Cardiac muscle cell (in vitro differentiated cells and primary cell): ENCODE measurements around the gene PRICKLE3. TPM values are rescaled to one million over a fixed set of nuclear protein-coding genes. Genes with fewer than 3 reads are reported as not detected.
A peak's percentile ranks its signal among the peaks of the same experiment; 100 is the strongest.

Experiments
- DNase-seq, 2 donors: peaks; one replicate each; pipeline versions ENCODE4 v3.0.0 to v3.0.0-alpha.2; 2010 to 2017; ENCODE audit warnings: low read depth in 1 of 2, low spot score in 1 of 2
- H3K27ac ChIP-seq: fragments of 200-600 bp; sonication (generic); 2 replicates; pipeline ENCODE4 v1.5.1; 2016
- H3K27me3 ChIP-seq: fragments of 200-600 bp; sonication (generic); 2 replicates; pipeline ENCODE4 v1.6.0; 2016; ENCODE audit warnings: control low read depth
- H3K36me3 ChIP-seq: fragments of 200-600 bp; sonication (generic); 2 replicates; pipeline ENCODE4 v1.5.1; 2016; ENCODE audit warnings: control low read depth
- H3K4me1 ChIP-seq: fragments of 200-600 bp; sonication (generic); 2 replicates; pipeline ENCODE4 v1.8.1; 2017; ENCODE audit warnings: low read depth, mild to moderate bottlenecking, mixed run types
- H3K4me3 ChIP-seq: fragments of 200-600 bp; sonication (generic); 2 replicates; pipeline ENCODE4 v1.5.1; 2016; ENCODE audit warnings: mild to moderate bottlenecking
- H3K9me3 ChIP-seq: fragments of 200-600 bp; sonication (generic); 2 replicates; pipeline ENCODE4 v1.5.1; 2017; ENCODE audit warnings: low read depth, mild to moderate bottlenecking, control low read depth
- polyA plus RNA-seq: library from polyadenylated mRNA; unstranded; fragments of >200 nt; fragmentation: Nextera tagmentation; extraction: Ambion mirVana; gene quantifications from 2 replicates; pipeline ENCODE4 v1.2.1, GENCODE V29; 2016
- total RNA-seq: library from RNA; depleted of rRNA; stranded (reverse); fragments of >200 nt; gene quantifications from 2 replicates; pipeline ENCODE4 v1.2.3, GENCODE V29; 2016
- TF ChIP-seq, protein P1 (sequence below): IDR thresholded peaks from 2 replicates; pipeline ENCODE4 v1.5.1; 2012; ENCODE audit warnings: low read depth, mild to moderate bottlenecking, low read length

The PRICKLE3 gene
- total and polyA plus RNA-seq, 2 experiments from 2014 or later, result 8.1 to 10.5 TPM

- no peak overlapping the region for H3K4me3 ChIP-seq
- TF ChIP-seq, protein P1, sequence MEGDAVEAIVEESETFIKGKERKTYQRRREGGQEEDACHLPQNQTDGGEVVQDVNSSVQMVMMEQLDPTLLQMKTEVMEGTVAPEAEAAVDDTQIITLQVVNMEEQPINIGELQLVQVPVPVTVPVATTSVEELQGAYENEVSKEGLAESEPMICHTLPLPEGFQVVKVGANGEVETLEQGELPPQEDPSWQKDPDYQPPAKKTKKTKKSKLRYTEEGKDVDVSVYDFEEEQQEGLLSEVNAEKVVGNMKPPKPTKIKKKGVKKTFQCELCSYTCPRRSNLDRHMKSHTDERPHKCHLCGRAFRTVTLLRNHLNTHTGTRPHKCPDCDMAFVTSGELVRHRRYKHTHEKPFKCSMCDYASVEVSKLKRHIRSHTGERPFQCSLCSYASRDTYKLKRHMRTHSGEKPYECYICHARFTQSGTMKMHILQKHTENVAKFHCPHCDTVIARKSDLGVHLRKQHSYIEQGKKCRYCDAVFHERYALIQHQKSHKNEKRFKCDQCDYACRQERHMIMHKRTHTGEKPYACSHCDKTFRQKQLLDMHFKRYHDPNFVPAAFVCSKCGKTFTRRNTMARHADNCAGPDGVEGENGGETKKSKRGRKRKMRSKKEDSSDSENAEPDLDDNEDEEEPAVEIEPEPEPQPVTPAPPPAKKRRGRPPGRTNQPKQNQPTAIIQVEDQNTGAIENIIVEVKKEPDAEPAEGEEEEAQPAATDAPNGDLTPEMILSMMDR, result no peak
- no peaks in the 10 kb centered on the region for H3K36me3 ChIP-seq
- no peaks in the 10 kb centered on the region for H3K9me3 ChIP-seq
- H3K27ac ChIP-seq, result peak overlapping the region; percentile 46
- DNase-seq, result no peak
- H3K27me3 ChIP-seq, result no peaks in the 10 kb centered on the region
- no peaks in the 10 kb centered on the region for H3K4me1 ChIP-seq
Measured at GRCh38 chrX:49187526-49187925, 1.4 kb upstream of the PRICKLE3 start.

DNA sequence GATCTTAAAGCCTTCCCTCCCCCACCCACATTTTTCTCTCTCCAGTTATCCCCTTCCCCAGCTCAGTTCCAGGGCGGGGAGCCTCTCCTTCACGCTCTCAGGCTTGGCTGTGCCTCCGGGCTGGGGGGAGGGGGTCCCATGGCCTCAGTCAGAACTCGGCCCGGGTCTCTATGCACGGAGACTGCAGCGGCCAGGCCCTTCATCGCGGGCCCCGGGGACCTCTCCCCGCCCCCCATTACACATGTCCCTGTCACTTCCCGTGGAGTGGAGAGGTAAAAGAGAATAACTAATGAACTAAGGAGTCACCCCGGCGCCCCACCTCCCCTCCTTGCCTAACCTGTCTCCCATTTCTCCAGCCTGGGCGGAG is 838 bp upstream of the PRICKLE3 start:
- Histone ChIP-seq H3K36me3 (no peaks in the 10 kb centered on the region), H3K27ac (peak overlapping the region; percentile 46), H3K9me3 (no peaks in the 10 kb centered on the region), H3K4me3 (no peak overlapping the region), H3K27me3 (no peaks in the 10 kb centered on the region), H3K4me1 (no peaks in the 10 kb centered on the region)
- TF ChIP-seq, protein P1, result no peak
- peak in 1 of 2 donors; percentile 17 for DNase-seq

DNA sequence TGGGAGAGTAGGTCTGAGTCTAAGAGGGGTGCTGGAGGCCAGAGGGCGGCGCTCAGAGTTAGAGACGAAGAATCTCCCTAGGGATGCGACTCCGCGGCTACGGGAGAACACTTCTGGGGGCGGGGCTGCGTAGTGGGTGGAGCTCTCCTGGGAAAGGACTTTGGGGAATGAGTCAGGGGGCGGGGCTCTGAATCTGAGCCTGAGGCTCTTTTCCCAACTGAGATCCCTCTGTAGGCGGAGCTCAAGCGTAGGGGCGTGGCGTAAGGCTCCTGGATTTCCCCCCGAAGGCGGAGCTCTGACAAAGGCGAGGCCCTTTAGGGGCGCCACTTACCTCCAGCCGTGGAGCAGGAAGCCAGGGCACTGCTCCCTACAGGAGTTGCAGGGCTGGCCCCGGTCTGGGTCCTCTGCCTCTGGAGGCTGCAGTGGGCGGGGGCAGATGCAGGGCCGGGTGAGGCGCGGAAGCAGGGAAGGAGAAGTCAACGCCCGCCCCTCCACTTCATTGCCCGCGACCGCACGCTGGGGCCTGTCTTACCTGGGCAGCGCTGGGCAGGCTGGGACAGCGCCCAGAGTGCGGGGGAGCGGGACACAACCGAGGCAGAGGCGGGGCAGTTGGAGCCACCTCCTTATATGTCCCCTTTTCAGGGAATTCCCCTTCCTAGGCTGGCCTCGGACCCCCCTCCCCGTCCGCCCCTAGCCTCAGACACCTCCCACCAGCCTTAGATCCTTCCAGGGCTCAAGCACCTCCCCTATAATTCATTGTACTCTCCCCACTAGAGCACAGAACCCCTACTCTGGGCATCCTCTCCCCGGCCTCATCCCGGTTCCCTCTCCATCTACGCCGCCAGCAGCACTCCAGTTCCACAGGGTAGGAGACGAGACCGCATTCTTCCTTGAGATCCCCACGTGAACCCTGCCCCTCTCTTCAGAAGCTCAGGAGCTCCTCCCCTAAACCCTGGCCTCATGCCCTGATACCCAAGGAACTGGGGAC is 1.6 kb downstream of the PRICKLE3 start:
- peak overlapping the region; percentile 72 for H3K27ac ChIP-seq
- H3K4me1 ChIP-seq, result no peaks in the 10 kb centered on the region
- no peaks in the 10 kb centered on the region for H3K27me3 ChIP-seq
- no peaks in the 10 kb centered on the region for H3K9me3 ChIP-seq
- TF ChIP-seq, protein P1, result peak; percentile 3
- H3K36me3 ChIP-seq, result no peaks in the 10 kb centered on the region
- H3K4me3 ChIP-seq, result peak overlapping the region; percentile 22
- peak; percentile 92 to 93 for DNase-seq

GRCh38 chrX:49183701-49184281 is 2.4 kb downstream of the PRICKLE3 start:
- TF ChIP-seq, protein P1, result no peak
- no peaks in the 10 kb centered on the region for H3K36me3 ChIP-seq
- peak overlapping the region; percentile 62 for H3K27ac ChIP-seq
- no peaks in the 10 kb centered on the region for H3K4me1 ChIP-seq
- H3K9me3 ChIP-seq, result no peaks in the 10 kb centered on the region
- no peak for DNase-seq
- no peaks in the 10 kb centered on the region for H3K27me3 ChIP-seq
- H3K4me3 ChIP-seq, result no peak overlapping the region

DNA sequence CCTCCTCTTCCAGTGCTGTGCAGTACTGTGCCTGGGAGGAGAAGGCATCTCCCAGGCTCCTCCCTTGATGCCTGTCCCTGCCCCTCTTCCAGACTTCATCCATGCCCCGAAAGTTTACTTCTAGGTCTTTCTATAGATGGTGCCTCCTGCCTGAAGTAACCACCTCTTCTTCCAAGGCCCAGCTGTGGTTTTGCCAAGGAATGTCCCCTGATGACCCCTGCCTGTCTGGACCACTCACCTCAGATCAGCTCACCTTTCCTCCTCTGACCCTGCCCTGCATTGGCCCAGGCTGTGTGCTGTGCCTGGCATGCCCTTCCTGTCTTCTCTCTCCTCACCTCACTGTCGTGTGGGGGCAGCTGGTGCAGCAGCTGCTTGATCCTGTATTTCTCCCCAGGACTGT is 6.8 kb downstream of the PRICKLE3 start:
- Histone ChIP-seq H3K4me1 (no peaks in the 10 kb centered on the region), H3K27ac (no peak overlapping the region), H3K4me3 (no peak overlapping the region), H3K36me3 (no peaks in the 10 kb centered on the region), H3K27me3 (no peaks in the 10 kb centered on the region), H3K9me3 (no peaks in the 10 kb centered on the region)
- TF ChIP-seq, protein P1, result no peak
- no peak for DNase-seq
